GM18951 (cell line): ENCODE data around the gene DSPP.

Source experiments
- POLR2A ChIP-seq: IDR thresholded peaks from 4 replicates; pipeline ENCODE4 v1.6.1; 2011; ENCODE audit warnings: mild to moderate bottlenecking; ENCODE audit not compliant: insufficient read length, insufficient read depth; ENCODE audit errors: extremely low read depth
- in situ Hi-C: fragments of 300-500 bp; cut with MboI; formaldehyde crosslinking; loops from one replicate; pipeline ENCODE4 v1.12.0; 2022; ENCODE audit warnings: low sequenced_read_pairs, mixed read lengths, inconsistent platforms; ENCODE audit not compliant: unreplicated experiment

DSPP gene

DNA sequence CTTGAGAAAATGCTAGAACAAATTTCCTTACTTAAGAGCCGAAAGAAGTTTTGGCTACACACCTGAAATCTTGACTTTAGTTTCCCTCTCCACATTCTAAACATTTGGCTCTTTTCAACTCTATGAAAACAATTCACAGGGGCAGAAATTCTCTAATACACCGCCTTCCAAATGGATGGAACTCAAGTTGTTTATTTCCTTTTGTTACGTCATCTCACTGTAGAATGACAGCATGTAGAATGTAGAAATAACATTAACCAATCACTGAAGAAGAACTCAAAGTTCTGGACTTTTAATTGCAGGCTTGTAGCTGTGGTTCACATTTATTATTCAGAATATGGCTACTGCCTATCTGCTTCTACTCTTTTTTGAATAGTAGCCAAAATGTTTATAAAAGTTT, 43.6 kb downstream of the DSPP start:
- no peak for TF ChIP-seq POLR2A
- in situ Hi-C loops = no loop called here

DNA sequence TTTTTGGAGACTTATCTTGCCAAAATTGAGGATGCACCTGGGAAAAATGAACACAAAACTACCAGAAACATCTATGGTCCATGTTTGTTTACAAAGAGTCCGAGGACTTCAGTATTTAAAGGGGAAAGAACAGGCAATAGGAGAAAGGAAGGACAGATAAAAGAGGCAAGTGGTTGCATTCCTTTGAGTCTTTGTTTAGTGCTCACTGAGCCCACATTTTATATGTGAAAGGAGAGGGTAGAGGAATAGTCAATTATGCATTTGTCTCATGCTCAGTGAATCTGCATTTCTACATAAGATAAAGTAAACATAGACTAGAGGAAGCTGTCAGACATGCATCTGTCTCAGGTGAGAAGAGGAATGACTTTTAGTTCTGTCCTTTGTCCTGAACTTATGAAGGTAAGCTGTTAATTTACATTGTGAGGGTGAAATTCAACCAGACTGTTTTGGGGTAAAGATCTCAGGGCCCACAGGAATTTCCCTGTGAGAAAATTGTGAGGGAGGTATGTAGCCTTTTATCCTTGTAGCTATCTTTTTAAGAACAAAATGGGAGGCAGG, 46.2 kb downstream of the DSPP start:
- in situ Hi-C loops = no loop called here
- no peak for TF ChIP-seq POLR2A

DNA sequence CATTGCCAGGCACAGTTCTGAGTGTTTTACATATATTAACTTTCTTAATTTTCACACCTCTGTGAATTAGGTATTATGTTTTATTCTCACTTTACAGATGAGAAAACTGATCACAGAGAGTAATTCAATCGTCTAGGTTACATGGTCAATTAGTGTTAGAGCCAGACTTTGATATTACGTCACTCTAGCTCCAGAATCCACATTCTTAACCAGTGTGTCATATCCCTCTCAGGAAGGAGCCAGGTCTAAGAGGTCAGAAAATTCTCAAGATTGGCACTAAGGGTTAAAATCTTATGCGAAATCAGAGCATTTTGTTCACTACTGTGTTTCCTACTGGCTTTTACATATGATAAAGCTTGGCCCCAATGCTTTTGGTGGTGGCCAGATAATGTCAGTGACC, 49.2 kb downstream of the DSPP start:
- in situ Hi-C loops = no loop called here
- no peak for TF ChIP-seq POLR2A

DNA sequence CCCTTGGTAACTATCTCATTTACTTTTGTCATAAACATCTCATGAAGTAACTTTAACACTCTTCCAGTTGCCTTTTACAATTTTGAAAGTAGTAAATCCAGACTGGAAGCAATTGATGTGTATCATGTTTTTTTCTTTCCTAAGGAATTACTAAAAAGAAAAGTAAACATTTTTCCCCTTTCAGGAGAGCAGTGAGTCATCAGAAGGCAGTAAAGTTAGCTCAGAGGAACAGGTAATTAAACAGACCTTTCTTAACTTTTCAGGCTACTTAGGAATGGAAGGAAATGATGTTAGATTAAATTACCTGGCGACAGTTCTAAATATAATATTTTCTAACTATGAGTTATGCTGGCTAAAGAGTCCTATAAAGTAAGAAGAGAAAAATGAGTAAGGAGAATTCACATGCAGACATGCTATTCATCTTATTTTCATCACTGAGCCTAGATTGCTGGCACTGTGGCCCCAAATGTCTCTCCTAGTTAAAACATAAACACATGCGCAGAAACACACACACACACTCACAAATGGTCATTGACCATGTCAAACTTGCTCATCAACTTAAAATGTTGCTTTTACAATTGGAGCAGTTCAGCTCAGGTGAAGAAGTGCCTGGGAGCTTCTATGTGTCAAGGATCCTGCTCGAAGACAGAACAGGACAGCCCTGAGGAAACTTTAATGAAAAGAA, 51.1 kb downstream of the DSPP start:
- in situ Hi-C loops = no loop called here
- TF ChIP-seq POLR2A = no peak

DNA sequence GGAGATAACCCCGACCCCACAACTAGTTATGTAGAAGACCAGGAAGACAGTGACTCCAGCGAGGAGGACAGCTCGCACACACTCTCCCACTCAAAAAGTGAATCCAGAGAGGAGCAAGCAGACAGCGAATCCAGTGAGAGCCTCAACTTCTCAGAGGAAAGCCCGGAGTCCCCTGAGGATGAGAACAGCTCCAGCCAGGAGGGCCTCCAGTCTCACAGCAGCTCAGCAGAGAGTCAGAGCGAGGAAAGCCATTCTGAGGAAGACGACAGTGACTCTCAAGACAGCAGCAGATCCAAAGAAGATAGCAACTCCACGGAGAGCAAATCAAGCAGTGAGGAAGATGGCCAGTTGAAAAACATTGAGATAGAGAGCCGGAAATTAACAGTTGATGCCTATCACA, 54.5 kb downstream of the DSPP start:
- TF ChIP-seq POLR2A = no peak

More for the DNA sequence above, 54.5 kb downstream of the DSPP start:
- in situ Hi-C loops = no loop called here
